GM20000 (cell line): ENCODE measurements around the gene OTUD4.
"Not testable (repeated sequence)": the region's sequence is repeated elsewhere in the genome, so short reads cannot be mapped to it uniquely, and the experiment has no call there.

Experiments
- DNase-seq: peaks from one replicate; pipeline ENCODE4 v3.0.0; 2012; ENCODE audit warnings: low spot score
- TF ChIP-seq, protein P1 (sequence below): IDR thresholded peaks from 2 replicates; pipeline ENCODE4 v1.5.1; 2012; ENCODE audit warnings: mild to moderate bottlenecking, control low read depth; ENCODE audit errors: extremely low read depth, missing control alignments

The OTUD4 gene

GRCh38 chr4:145180298-145181090 is at the start of gene OTUD4:
Gene OTUD4, minus strand, starts transcription at chr4:145180589. Its CDS starts 616 bp downstream, at chr4:145179973.
- DNase-seq, result peak; percentile 96
- TF ChIP-seq, protein P1, sequence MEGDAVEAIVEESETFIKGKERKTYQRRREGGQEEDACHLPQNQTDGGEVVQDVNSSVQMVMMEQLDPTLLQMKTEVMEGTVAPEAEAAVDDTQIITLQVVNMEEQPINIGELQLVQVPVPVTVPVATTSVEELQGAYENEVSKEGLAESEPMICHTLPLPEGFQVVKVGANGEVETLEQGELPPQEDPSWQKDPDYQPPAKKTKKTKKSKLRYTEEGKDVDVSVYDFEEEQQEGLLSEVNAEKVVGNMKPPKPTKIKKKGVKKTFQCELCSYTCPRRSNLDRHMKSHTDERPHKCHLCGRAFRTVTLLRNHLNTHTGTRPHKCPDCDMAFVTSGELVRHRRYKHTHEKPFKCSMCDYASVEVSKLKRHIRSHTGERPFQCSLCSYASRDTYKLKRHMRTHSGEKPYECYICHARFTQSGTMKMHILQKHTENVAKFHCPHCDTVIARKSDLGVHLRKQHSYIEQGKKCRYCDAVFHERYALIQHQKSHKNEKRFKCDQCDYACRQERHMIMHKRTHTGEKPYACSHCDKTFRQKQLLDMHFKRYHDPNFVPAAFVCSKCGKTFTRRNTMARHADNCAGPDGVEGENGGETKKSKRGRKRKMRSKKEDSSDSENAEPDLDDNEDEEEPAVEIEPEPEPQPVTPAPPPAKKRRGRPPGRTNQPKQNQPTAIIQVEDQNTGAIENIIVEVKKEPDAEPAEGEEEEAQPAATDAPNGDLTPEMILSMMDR, result no peak

- not testable (repeated sequence) for DNase-seq
Observed at GRCh38 chr4:145223228-145223627, 42.8 kb upstream of the OTUD4 start.

DNA sequence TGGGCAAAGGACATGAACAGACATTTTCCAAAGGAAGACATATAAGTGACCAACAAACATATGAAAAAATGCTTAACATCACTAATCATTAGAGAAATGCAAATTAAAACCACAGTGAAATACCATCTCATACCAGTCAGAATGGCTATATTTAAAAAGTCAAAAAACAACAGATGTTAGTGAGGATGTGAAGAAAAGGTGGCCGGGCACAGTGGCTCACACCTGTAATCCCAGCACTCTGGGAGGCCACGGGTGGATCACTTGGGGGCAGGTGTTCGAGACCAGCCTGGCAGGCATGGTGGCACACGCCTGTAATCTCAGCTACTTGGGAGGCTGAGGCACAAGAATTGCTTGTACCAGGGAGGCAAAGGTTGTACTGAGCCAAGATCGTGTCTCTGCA is 41.1 kb upstream of the OTUD4 start:
- not testable (repeated sequence) for DNase-seq

DNA sequence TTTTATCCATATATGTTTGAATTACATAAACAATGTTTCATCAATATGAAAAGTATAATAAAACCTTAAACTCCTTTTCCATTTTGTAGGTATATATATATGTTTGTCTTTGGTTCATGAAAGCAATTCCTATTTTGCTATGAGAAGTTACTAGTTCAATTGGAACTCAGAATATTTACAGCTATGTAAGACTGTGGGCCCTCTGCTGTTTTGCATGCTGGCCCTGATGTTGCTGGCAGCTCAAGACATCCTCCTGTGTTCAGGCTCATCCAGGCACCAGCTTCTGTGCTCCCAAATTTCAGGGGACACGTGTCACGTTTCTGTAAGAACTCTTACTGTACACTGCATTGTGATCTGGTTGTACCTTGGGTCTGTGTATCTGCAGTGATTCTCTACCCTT is 38.7 kb upstream of the OTUD4 start:
- no peak for DNase-seq
- TF ChIP-seq, protein P1, result no peak

- TF ChIP-seq, protein P1, result no peak
- peak; percentile 21 for DNase-seq
Observed at GRCh38 chr4:145218251-145218650, 37.9 kb upstream of the OTUD4 start.

DNA sequence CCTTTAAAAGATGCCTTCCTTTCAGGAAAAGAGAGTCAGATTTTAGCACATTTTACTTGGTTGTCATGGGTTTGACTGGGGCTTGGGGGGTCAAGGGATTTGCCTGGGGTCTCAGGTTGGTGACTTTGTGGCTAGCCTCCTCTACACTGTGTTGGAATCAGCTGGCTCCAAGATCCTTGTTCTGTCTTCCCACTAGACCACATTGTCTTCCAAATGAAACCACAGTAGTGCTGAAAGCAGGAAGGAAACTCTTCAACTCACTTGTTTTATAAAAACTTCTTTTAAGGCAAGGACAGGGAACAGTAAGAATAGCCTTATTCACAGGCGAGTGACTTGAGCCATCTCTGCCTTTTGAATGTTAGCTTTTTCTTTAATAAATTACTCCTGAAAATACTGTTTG is 37.0 kb upstream of the OTUD4 start:
- TF ChIP-seq, protein P1, result no peak
- no peak for DNase-seq

DNA sequence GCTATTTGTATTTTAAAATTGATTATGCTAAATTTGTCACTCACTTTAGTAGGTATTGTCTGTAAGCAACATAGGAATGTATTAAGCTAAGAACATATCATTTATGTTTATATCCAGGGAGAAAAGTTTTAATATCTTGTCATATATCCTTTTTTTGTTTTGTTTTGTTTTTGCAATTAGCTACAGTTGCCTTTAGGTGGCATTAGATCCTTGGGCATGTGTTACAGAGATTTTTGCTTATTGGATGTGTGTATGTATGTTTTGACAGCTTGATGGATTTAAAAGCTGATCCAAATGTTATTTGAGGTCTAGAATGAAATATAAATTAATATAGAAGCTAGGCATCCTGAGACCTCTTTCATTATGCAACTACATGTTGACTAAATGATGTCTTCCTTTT is 36.1 kb upstream of the OTUD4 start:
- TF ChIP-seq, protein P1, result no peak
- peak; percentile 22 for DNase-seq

GRCh38 chr4:145213245-145213644 is 32.9 kb upstream of the OTUD4 start:
- DNase-seq, result no peak
- TF ChIP-seq, protein P1, result no peak
